ENCODE data around the gene CPN1.

GRCh38 chr10:99995269-99995668, 86.4 kb downstream of the CPN1 start:
- TF ChIP-seq CTCF (IDR thresholded peaks at IDR 0.05) (no peak), ZFX (IDR thresholded peaks at IDR 0.05; ENCODE audit: borderline replicate concordance) (no peak)
